NCI-H1417 (cell line): Measurements from ENCODE around the gene TTLL7.
A peak's percentile ranks its signal among the peaks of the same experiment; 100 is the strongest.
"Not testable (repeated sequence)": the region's sequence is repeated elsewhere in the genome, so short reads cannot be mapped to it uniquely, and the experiment has no call there.

Source experiments
- DNase-seq, 3 experiments: peaks; one replicate each; lab custom pipeline; 2025; lab: John Stamatoyannopoulos, UW

TTLL7 gene

DNA sequence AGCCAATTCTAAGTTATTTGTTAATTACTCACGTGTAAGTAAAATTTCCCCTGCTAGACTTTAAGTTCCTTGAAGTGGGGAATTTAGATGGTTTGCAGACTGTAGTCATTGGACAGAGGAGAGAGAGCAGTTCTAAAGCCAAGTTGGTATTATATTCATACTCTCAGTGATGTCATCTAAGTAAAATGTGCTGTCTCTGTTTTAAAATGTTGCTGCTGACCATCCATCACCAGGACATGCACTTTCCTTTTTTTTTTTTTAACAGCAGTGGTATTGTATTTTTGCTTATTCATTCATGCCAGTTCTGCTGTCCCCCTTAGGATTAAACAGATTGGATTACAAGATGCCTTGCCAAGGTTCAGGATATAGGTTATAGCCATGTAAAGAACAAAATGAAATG, 2.3 kb downstream of the TTLL7 start:
- DNase-seq = no peak

- no peak for DNase-seq
These were observed 2.7 kb downstream of the TTLL7 start for GRCh38 chr1:83996191-83996590.

DNA sequence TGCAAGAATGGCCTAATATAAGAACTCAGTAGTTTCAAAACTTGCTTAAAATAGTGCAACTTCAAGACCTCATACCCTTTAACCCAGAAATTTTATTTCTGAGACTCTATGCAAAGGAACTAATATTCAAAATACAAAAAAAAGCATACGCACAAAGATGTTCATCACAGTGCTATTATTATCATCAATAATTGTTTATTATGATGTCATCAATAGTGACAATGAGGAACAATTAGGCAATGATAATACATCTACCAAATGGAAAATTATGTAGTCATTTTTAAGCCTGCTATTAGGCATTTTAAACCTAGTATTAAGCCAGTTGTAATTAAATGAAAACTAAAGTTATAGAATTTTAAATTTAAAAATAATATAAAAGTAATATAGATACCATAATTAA, 3.3 kb downstream of the TTLL7 start:
- no peak for DNase-seq

DNA sequence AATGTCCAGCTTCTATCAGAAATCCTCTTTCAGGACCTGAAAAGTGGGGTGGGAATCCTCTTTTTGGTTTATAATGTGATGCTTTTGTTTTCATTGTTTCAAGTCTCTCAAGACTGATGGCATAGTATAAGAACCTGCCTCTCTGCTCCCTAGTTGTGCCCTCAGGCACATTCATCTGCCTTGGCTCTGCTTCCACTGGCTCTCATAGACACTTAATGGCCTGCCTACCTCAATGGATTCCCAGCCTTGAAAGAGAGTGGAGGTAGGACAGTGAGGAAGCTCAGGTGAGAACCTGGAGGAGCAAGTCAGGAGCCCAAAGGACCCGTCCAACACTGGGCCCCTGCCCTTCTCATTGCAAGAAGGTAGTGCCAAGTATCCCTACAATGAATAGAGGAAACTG, 4.8 kb downstream of the TTLL7 start:
- no peak for DNase-seq

- no peak for DNase-seq
These were observed 8.2 kb downstream of the TTLL7 start for GRCh38 chr1:83990734-83991133.

DNA sequence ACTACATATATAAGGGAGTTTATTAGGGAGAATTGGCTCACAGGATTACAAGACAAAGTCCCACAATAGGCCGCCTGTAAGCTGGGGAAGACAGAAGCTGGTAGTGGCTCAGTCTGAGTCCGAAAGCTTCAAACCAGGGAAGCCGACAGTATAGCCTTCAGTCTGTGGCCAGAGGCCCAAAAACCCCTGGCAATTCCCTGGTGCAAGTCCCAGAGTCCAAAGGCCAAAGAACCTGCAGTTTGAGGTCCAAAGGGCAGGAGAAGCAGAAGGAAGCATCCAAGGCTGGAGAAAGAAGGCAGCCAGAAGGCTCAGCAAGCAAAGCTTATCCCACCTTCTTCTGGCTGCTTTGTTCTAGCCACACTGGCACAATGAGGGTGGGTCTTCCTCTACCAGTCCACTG, 13.9 kb downstream of the TTLL7 start:
- no peak for DNase-seq

GRCh38 chr1:83983918-83984317, 15.0 kb downstream of the TTLL7 start:
- DNase-seq = not testable (repeated sequence)

DNA sequence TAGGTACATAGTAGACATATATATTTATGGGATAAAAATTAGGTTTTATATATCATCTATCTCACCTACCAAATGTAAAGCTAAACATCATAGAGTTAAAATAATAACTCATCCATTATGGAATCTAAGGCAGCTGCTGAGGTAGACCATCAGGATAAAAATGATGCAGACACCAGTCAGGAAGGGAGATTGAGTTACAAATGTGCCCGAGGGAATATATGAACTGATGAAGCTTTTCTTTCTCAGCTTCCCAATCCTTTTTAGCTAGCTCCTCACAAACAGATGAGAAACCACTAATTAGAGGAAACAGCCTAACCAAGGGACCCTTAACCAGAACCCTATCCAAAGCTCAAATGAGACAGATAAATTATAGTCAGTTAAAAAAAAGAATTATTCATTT, 20.9 kb downstream of the TTLL7 start:
- peak; percentile 21 to 82 (median 31) for DNase-seq

- DNase-seq = no peak
These were observed 22.0 kb downstream of the TTLL7 start for GRCh38 chr1:83976920-83977319.

GRCh38 chr1:83970802-83971201, 28.1 kb downstream of the TTLL7 start:
- no peak for DNase-seq

GRCh38 chr1:83970114-83970513, 28.8 kb downstream of the TTLL7 start:
- no peak for DNase-seq

GRCh38 chr1:83967336-83967735, 31.6 kb downstream of the TTLL7 start:
- no peak for DNase-seq

DNA sequence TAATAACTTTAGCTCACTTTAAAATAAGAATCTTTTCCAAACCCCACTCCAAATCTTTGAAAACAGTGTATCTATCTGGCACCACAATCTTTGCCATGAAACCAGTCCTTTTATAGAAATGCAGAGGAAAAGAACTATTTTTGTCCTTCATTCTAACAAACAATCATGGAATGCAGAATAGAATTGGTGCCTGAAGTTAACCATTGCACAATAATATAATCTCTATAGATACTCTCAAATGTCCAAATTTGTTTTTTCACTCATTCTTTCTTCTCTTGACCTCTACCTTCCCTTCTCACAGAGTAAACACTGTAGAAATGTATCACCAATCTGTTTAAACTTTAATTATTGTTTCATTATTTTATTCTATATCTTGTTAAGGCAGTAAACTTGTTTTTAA, 34.8 kb downstream of the TTLL7 start:
- no peak for DNase-seq

GRCh38 chr1:83961571-83962295, 37.2 kb downstream of the TTLL7 start:
- DNase-seq = no peak

DNA sequence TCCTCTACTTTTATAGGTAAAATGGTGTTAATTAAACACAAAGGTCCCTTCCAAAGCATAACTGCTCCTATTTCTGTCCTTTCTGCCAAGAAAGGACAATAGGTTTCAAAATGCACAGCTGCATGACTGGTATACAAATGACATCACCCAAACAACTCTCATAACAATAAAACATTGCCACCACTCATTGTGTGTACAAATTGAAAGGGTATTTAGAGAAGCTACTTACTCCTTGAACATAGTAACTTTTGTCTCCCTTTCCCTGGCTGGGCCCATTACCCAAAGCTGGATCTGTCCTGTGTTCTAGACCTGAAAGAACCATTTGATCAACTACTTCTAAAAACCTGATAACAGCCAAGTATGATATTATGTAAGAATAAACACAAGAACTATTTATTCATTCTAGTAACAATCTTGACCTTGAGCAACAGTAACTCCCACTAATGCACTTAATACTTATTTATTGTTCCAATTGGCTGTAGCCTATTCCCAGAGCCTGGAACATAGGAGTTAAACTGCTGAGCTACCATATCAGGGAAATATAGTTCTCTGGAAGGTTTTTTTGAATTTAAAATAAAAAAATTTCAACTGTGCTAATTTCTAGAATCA, 38.2 kb downstream of the TTLL7 start:
- peak in 1 of 3 experiments; percentile 5 for DNase-seq

DNA sequence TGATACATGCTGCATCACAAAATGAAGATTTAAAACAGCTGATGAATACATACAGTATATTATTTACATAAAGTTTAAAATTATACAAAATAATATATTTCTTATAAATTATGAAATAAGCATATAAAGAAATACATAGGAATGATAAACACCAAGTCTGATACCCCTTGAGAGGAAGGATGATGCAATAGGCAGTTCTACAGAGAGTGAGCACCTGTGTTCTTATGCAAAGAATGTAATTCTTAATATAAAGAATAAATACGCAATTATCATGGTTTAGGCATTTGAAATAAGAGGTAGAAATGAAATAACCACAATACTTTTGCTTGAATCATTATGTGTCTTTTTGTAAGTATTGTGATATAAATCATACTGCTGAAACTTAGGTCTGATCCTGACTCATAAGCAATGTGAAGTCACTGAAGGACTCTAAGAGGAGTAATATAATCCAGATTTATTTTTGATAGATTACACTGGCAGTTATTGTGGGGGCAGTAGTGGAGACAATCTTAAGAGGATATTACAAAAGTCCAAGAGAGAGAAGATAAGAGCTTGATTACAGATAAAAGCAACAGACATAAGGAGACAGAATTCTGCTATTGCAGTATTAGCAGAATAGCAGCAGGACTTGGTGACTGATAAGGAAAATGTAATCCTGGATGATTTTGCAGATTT, 39.0 kb downstream of the TTLL7 start:
- no peak for DNase-seq

- DNase-seq = no peak
These were observed 40.2 kb downstream of the TTLL7 start for GRCh38 chr1:83958704-83959103.

DNA sequence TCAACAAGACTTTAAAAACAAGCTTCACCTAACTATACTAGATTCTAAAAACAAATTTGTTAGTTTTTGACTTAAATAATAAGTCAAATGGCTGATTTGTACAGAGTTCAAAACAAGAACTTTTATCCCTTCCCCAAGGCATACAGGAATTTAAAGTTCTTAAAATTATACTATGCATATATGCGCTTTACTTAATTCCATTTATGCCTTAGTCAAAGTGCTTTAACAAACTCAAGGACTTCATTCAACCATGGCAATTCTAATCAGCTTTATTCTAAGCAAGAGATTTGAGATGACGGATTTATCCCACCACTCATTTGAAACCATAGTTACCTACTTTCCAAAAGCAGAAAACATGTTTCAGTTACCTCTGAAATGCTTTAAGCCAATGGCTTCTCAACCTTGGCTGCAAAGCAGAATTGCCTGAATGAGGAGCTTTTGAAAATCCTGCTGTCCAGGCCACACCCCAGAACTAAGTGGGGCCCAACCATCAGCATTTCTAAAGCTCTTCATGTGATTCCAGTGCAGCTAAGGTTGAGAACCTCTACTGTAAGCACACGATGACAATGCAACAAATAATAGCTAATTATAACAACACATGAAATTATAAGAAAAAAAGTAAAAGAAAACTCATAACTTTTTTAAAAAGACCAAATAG, 44.6 kb downstream of the TTLL7 start:
- no peak for DNase-seq

GRCh38 chr1:83950106-83950661, 48.7 kb downstream of the TTLL7 start:
- peak in 1 of 3 experiments; percentile 16 for DNase-seq

- peak in 1 of 3 experiments; percentile 5 for DNase-seq
These were observed 56.0 kb downstream of the TTLL7 start for GRCh38 chr1:83942914-83943313.

- no peak for DNase-seq
These were observed 64.4 kb downstream of the TTLL7 start for GRCh38 chr1:83934550-83934949.

GRCh38 chr1:83932693-83933092, 66.2 kb downstream of the TTLL7 start:
- DNase-seq = no peak
